Measurements from ENCODE around the gene HOXA6. TPM values are rescaled to one million over a fixed set of nuclear protein-coding genes. Genes with fewer than 3 reads are reported as not detected.

HOXA6 gene
- polyA plus RNA-seq, 1 donor from 2014 or later: not detected

GRCh38 chr7:27119412-27119911, 28.1 kb downstream of the HOXA6 start:
- Histone ChIP-seq H3K27me3 (ENCODE audit: insufficient read depth, low read depth, low read length) (peaks cover 99% of the 10 kb centered on the region), H4K20me1 (ENCODE audit: insufficient read depth) (no peaks in the 10 kb centered on the region), H3K79me2 (replicated peaks; ENCODE audit: insufficient read depth, low read length) (no peaks in the 10 kb centered on the region), H3K4me3 (ENCODE audit: low read length) (no peak overlapping the region), H3K4me2 (ENCODE audit: low read length) (no peak overlapping the region), H3K27ac (ENCODE audit: low read length) (no peak overlapping the region), H3K9me3 (ENCODE audit: low read length) (peaks cover 4% of the 10 kb centered on the region), H3K9ac (ENCODE audit: low read length) (no peak overlapping the region), H3K9me2 (ENCODE audit: insufficient read depth, low read length) (no peaks in the 10 kb centered on the region), H3K36me3 (ENCODE audit: insufficient read depth, low read length) (no peaks in the 10 kb centered on the region), H3F3A (ENCODE audit: insufficient read depth, low read length, poor library complexity, severe bottlenecking) (no peaks in the 10 kb centered on the region), H2AFZ (ENCODE audit: low read depth, low read length) (no peak overlapping the region)
- TF ChIP-seq MXI1 (conservative IDR thresholded peaks at IDR 0.05; ENCODE audit: poor library complexity, severe bottlenecking) (no peak), TAF1 (IDR thresholded peaks at IDR 0.05; ENCODE audit: low read depth) (no peak), RAD21 (conservative IDR thresholded peaks at IDR 0.05) (no peak), EP300 (conservative IDR thresholded peaks at IDR 0.05; ENCODE audit: poor library complexity, severe bottlenecking) (no peak), EZH2 (IDR thresholded peaks at IDR 0.05; ENCODE audit: borderline replicate concordance, insufficient read depth, low read length, poor library complexity, severe bottlenecking) (no peak), POLR2AphosphoS5 (IDR thresholded peaks at IDR 0.05) (no peak), REST (IDR thresholded peaks at IDR 0.05; ENCODE audit: borderline replicate concordance) (no peak), SMC3 (conservative IDR thresholded peaks at IDR 0.05; ENCODE audit: poor library complexity) (no peak), CTCF (IDR thresholded peaks at IDR 0.05; ENCODE audit: poor library complexity, severe bottlenecking) (no peak)

DNA sequence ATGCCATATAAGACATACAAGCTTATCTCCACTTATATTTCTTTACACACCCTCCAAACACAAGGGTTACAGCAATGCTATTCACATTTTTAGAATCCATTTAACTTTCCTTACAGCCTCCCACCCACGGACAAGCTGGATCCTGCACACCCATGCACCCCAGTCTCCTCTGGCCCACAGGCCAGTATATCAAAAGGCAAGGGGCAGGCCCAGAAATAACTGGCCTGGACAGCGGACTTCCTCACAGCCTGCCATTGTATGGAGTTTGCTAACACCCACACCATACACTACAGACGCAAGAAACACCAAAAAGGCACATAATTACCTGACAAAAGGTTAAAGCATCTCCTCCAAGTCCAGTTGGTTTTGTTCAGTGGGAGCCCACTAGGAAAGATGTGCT, 29.0 kb downstream of the HOXA6 start:
- TF ChIP-seq EP300 (conservative IDR thresholded peaks at IDR 0.05; ENCODE audit: poor library complexity, severe bottlenecking): no peak
- no peak for TF ChIP-seq TAF1 (IDR thresholded peaks at IDR 0.05; ENCODE audit: low read depth)
- no peak for TF ChIP-seq POLR2AphosphoS5 (IDR thresholded peaks at IDR 0.05)
- TF ChIP-seq SMC3 (conservative IDR thresholded peaks at IDR 0.05; ENCODE audit: poor library complexity): no peak
- no peak for TF ChIP-seq MXI1 (conservative IDR thresholded peaks at IDR 0.05; ENCODE audit: poor library complexity, severe bottlenecking)
- TF ChIP-seq REST (IDR thresholded peaks at IDR 0.05; ENCODE audit: borderline replicate concordance): no peak
- TF ChIP-seq EZH2 (IDR thresholded peaks at IDR 0.05; ENCODE audit: borderline replicate concordance, insufficient read depth, low read length, poor library complexity, severe bottlenecking): no peak
- TF ChIP-seq CTCF (IDR thresholded peaks at IDR 0.05; ENCODE audit: poor library complexity, severe bottlenecking): no peak
- TF ChIP-seq RAD21 (conservative IDR thresholded peaks at IDR 0.05): no peak
- Histone ChIP-seq H3K36me3 (ENCODE audit: insufficient read depth, low read length) (no peaks in the 10 kb centered on the region), H3K9ac (ENCODE audit: low read length) (no peak overlapping the region), H4K20me1 (ENCODE audit: insufficient read depth) (no peaks in the 10 kb centered on the region), H3F3A (ENCODE audit: insufficient read depth, low read length, poor library complexity, severe bottlenecking) (no peaks in the 10 kb centered on the region), H3K4me2 (ENCODE audit: low read length) (no peak overlapping the region), H3K9me3 (ENCODE audit: low read length) (no peaks in the 10 kb centered on the region), H3K79me2 (replicated peaks; ENCODE audit: insufficient read depth, low read length) (no peaks in the 10 kb centered on the region), H2AFZ (ENCODE audit: low read depth, low read length) (no peak overlapping the region), H3K27ac (ENCODE audit: low read length) (no peak overlapping the region), H3K9me2 (ENCODE audit: insufficient read depth, low read length) (no peaks in the 10 kb centered on the region), H3K4me3 (ENCODE audit: low read length) (no peak overlapping the region), H3K27me3 (ENCODE audit: insufficient read depth, low read depth, low read length) (peaks cover 96% of the 10 kb centered on the region)

Data from neural cell (in vitro differentiated cells).